NCI-H2171 treated with DMSO at 0.1 percent for 48 hours (cell line): Measurements from ENCODE around the gene NDUFS6.

Source experiments
- DNase-seq: peaks from one replicate; lab custom pipeline; 2025; lab: John Stamatoyannopoulos, UW

NDUFS6 gene

GRCh38 chr5:1852324-1852947, 51.2 kb downstream of the NDUFS6 start:
- no peak for DNase-seq

- no peak for DNase-seq
Observed at GRCh38 chr5:1853531-1853930, 52.3 kb downstream of the NDUFS6 start.

GRCh38 chr5:1855075-1855474, 53.9 kb downstream of the NDUFS6 start:
- no peak for DNase-seq

GRCh38 chr5:1855596-1855995, 54.4 kb downstream of the NDUFS6 start:
- DNase-seq = no peak

GRCh38 chr5:1856596-1857255, 55.5 kb downstream of the NDUFS6 start:
- DNase-seq = no peak

- no peak for DNase-seq
Observed at GRCh38 chr5:1857256-1857600, 56.0 kb downstream of the NDUFS6 start.

GRCh38 chr5:1858436-1858835, 57.2 kb downstream of the NDUFS6 start:
- DNase-seq = no peak

GRCh38 chr5:1859099-1859498, 57.9 kb downstream of the NDUFS6 start:
- DNase-seq = no peak

GRCh38 chr5:1860021-1860610, 58.9 kb downstream of the NDUFS6 start:
- no peak for DNase-seq

- no peak for DNase-seq
Observed at GRCh38 chr5:1860949-1861348, 59.7 kb downstream of the NDUFS6 start.

GRCh38 chr5:1864896-1865440, 63.8 kb downstream of the NDUFS6 start:
- peak; percentile 88 for DNase-seq

GRCh38 chr5:1865486-1865885, 64.3 kb downstream of the NDUFS6 start:
- peak; percentile 82 for DNase-seq
